ENCODE results near the gene PIP5K1B.

- TF ChIP-seq EZH2 (IDR thresholded peaks at IDR 0.05; ENCODE audit: borderline replicate concordance, low read length) (no peak), CTCF (IDR thresholded peaks at IDR 0.05; ENCODE audit: low read length) (no peak)
Measured at GRCh38 chr9:68775003-68775730, 70.1 kb downstream of the PIP5K1B start.
